Measurements from ENCODE around the gene KLHL40.

GRCh38 chr3:42705058-42705767, 19.9 kb downstream of the KLHL40 start:
- TF ChIP-seq, protein P1, sequence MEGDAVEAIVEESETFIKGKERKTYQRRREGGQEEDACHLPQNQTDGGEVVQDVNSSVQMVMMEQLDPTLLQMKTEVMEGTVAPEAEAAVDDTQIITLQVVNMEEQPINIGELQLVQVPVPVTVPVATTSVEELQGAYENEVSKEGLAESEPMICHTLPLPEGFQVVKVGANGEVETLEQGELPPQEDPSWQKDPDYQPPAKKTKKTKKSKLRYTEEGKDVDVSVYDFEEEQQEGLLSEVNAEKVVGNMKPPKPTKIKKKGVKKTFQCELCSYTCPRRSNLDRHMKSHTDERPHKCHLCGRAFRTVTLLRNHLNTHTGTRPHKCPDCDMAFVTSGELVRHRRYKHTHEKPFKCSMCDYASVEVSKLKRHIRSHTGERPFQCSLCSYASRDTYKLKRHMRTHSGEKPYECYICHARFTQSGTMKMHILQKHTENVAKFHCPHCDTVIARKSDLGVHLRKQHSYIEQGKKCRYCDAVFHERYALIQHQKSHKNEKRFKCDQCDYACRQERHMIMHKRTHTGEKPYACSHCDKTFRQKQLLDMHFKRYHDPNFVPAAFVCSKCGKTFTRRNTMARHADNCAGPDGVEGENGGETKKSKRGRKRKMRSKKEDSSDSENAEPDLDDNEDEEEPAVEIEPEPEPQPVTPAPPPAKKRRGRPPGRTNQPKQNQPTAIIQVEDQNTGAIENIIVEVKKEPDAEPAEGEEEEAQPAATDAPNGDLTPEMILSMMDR (IDR thresholded peaks at IDR 0.05): no peak
- TF ChIP-seq POLR2A (IDR thresholded peaks at IDR 0.05): no peak

Data from thyroid gland (tissue), 4 donors.